Measurements from ENCODE around the gene GSTP1.

- TF ChIP-seq CTCF (conservative IDR thresholded peaks at IDR 0.05 in 1 of 2, IDR thresholded peaks at IDR 0.05 in 1 of 2; ENCODE audit: low read depth in 1 of 2, low read length in 2 of 2), result no peak
- no peak for TF ChIP-seq EZH2 (IDR thresholded peaks at IDR 0.05; ENCODE audit: low read length, missing control alignments)
These were observed 24.9 kb downstream of the GSTP1 start for GRCh38 chr11:67608486-67608885.
